Mucosa of stomach (tissue), 1 donor: ENCODE data around the gene BOLL.
"Not testable (repeated sequence)": the region's sequence is repeated elsewhere in the genome, so short reads cannot be mapped to it uniquely, and the experiment has no call there.

Experiments
- H3K27me3 ChIP-seq: one replicate; pipeline ENCODE4 v1.7.0; 2013; ENCODE audit warnings: mild to moderate bottlenecking, low read length; ENCODE audit not compliant: control insufficient read depth, insufficient read depth
- H3K36me3 ChIP-seq: one replicate; pipeline ENCODE4 v1.7.0; 2013; ENCODE audit warnings: low read length; ENCODE audit not compliant: control insufficient read depth, insufficient read depth
- H3K4me1 ChIP-seq: one replicate; pipeline ENCODE4 v1.7.0; 2013; ENCODE audit warnings: mild to moderate bottlenecking, low read length; ENCODE audit not compliant: control insufficient read depth, insufficient read depth
- H3K4me3 ChIP-seq: one replicate; pipeline ENCODE4 v1.7.0; 2013; ENCODE audit warnings: low read length
- H3K9ac ChIP-seq: one replicate; pipeline ENCODE4 v1.7.0; 2013; ENCODE audit warnings: mild to moderate bottlenecking, low read length, moderate library complexity
- H3K9me3 ChIP-seq: one replicate; pipeline ENCODE4 v1.7.0; 2013; ENCODE audit warnings: mild to moderate bottlenecking, low read length, moderate library complexity; ENCODE audit not compliant: control insufficient read depth
- donor health status: Pancreatic carcinoma.

Gene BOLL

DNA sequence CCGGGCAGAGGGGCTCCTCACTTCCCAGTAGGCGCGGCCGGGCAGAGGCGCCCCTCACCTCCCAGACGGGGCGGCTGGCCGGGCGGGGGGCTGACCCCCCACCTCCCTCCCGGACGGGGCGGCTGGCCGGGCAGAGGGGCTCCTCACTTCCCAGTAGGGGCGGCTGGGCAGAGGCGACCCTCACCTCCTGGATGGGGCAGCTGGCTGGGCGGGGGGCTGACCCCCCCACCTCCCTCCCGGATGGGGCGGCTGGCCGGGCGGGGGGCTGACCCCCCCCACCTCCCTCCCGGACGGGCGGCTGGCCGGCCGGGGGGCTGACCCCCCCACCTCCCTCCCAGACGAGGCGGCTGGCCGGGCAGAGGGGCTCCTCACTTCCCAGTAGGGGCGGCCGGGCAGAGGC lies 89.1 kb downstream of the BOLL start:
- not testable (repeated sequence) for H3K9me3 ChIP-seq, H3K27me3 ChIP-seq, H3K4me3 ChIP-seq, H3K36me3 ChIP-seq, H3K9ac ChIP-seq, H3K4me1 ChIP-seq

- H3K4me3 ChIP-seq, H3K9me3 ChIP-seq, H3K27me3 ChIP-seq: not testable (repeated sequence)
These were observed 89.9 kb downstream of the BOLL start for GRCh38 chr2:197695206-197695605.

DNA sequence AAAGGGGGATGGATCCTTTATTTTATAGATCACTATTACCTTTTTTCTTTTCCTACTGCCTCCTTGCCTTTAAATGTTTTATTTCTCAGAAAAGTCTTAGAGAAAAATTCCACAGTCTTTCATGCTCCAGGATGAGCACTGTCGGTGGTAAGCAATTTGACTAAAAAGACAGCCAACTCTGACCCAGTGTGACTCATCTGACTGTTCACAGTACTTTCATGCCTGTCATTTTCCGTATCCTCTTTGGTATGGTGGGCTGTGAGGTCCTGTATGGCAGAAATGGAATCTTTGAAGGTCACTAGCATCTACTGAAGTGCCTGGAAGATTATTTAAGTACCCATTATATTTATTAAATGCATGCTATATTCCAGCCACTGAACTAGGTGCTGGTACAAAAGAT lies 107.6 kb downstream of the BOLL start:
- no peaks in the 10 kb centered on the region for H3K36me3 ChIP-seq
- H3K4me1 ChIP-seq = peaks cover 5% of the 10 kb centered on the region
- H3K9ac ChIP-seq = no peak overlapping the region
- H3K9me3 ChIP-seq = no peaks in the 10 kb centered on the region
- H3K4me3 ChIP-seq = no peak overlapping the region
- H3K27me3 ChIP-seq = no peaks in the 10 kb centered on the region

More at GRCh38 chr2:197695206-197695605, 89.9 kb downstream of the BOLL start:
- H3K36me3 ChIP-seq, H3K4me1 ChIP-seq, H3K9ac ChIP-seq: not testable (repeated sequence)

- Histone ChIP-seq H3K9me3 (no peaks in the 10 kb centered on the region), H3K4me3 (no peak overlapping the region), H3K4me1 (peaks cover 5% of the 10 kb centered on the region), H3K27me3 (no peaks in the 10 kb centered on the region), H3K36me3 (no peaks in the 10 kb centered on the region), H3K9ac (no peak overlapping the region)
These were observed 108.1 kb downstream of the BOLL start for GRCh38 chr2:197677056-197677455.
